Stimulated activated CD4-positive, alpha-beta T cell treated with anti-CD3 and anti-CD28 coated beads, Interleukin-4, amount 100 ng/mL, for 1 hour (primary cell): ENCODE data around the gene GRHL1.
A peak's percentile ranks its signal among the peaks of the same experiment; 100 is the strongest.
"Not testable (repeated sequence)": the region's sequence is repeated elsewhere in the genome, so short reads cannot be mapped to it uniquely, and the experiment has no call there.

ENCODE experiments used
- DNase-seq: peaks from one replicate; pipeline ENCODE4 v3.0.0-alpha.2; 2020

The GRHL1 gene

GRCh38 chr2:9951522-9952285 is at the start of gene GRHL1:
Gene GRHL1 (plus strand): TSS chr2:9951693. CDS start chr2:9951834, 141 bp downstream.
- DNase-seq: peak; percentile 91

GRCh38 chr2:9905413-9905812 is 46.1 kb upstream of the GRHL1 start:
- DNase-seq: no peak

DNA sequence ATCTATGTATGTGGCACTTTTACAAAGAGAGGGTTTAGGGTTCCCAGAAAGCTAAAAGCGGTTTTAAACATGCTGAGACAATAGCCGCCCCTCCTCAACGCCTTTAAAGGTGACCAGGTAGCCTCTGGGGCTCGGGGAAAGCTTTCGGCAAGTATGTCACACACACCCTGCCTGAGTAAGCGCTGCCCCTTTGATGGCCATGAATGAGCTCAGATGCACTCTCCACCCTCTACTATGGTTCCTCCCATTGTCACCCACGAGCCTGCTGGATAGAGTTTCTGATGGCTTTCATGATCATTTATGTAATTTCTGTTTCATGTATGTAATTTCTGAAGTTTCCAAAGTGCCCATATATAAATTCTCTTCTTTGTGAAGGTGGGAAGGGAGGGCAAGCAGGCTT is 44.1 kb upstream of the GRHL1 start:
- DNase-seq: no peak

DNA sequence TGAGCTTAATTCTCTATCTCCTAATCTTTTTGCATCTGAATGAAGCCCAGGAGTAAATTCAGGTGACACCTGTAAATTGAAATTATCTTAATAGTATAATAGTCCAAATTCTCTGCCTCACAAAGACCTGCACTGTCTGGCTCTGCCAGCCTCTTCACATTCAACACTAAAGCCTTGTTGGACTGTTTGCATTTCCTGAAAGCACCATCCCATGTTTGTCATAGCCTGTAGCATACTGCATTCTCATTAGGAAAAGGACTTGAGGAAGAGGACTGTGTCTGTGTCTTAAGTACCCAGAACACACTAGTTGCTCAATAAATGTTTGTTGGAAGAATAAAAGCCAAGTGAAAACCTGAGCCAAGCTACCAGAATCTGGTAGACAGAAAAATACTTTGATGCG is 42.9 kb upstream of the GRHL1 start:
- DNase-seq: no peak

DNA sequence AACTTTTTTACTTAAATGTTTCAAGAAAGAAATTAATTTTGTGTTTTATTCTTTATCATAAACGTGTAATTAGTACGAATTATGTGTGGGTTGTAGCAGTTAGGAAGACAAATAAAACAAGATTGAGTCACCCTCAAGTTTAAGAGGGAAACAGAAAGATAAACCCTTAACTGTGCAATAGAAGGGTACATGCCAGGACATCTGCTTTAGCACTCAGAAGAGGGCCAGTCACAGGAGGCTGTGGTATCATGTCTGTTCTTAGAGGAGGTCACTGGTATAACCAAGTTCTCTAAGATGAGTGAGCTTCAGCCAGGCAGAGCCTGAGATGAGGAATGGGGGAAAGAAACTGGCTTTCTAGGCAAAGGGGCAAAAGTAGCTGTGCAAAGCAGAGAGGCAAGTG is 42.4 kb upstream of the GRHL1 start:
- no peak for DNase-seq

GRCh38 chr2:9910699-9911098 is 40.8 kb upstream of the GRHL1 start:
- no peak for DNase-seq

DNA sequence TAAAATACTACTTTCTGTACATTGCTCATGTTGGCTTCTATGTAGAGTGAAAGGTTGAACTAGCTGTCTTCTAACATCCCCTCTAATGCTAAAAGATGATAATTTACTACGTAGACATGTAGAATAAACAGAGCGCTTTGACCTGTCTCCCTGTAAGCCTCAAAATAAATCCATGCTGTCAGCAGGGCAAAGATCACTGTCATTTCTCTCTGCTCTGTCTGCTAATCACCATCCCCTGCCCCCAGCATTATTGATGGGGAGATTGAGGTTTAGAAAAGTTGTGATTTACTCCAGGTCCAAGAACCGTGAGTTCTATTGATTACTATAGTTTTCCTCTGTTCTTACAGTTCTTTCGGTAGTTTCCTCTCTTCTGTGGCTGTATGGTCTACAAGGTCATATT is 39.0 kb upstream of the GRHL1 start:
- DNase-seq: no peak

GRCh38 chr2:9914384-9915065 is 37.0 kb upstream of the GRHL1 start:
- DNase-seq: peak; percentile 44

- DNase-seq: no peak
Measured at GRCh38 chr2:9918275-9918674, 33.2 kb upstream of the GRHL1 start.

- no peak for DNase-seq
Measured at GRCh38 chr2:9919512-9919911, 32.0 kb upstream of the GRHL1 start.

- DNase-seq: not testable (repeated sequence)
Measured at GRCh38 chr2:9927020-9927419, 24.5 kb upstream of the GRHL1 start.

GRCh38 chr2:9937258-9937657 is 14.2 kb upstream of the GRHL1 start:
- DNase-seq: no peak

DNA sequence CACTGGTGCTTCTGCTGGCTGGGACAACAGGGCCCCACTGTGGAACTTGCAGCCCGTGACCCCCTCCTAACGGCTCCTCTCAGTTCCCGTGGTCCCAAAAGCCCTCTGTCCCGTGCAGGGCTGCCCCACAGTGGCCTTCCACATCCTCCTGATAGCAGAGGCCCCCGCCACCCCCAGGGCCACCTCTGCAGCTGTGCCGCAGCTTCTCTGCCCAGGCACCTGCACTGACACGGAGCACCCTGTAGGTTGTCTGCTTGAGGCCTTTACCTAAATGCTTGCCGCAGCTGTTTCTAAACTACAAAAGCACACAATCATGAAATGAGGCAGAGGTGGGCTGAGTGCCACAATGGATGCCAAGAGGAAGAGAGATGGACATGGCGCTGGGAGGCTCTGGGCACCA is 13.5 kb upstream of the GRHL1 start:
- no peak for DNase-seq

DNA sequence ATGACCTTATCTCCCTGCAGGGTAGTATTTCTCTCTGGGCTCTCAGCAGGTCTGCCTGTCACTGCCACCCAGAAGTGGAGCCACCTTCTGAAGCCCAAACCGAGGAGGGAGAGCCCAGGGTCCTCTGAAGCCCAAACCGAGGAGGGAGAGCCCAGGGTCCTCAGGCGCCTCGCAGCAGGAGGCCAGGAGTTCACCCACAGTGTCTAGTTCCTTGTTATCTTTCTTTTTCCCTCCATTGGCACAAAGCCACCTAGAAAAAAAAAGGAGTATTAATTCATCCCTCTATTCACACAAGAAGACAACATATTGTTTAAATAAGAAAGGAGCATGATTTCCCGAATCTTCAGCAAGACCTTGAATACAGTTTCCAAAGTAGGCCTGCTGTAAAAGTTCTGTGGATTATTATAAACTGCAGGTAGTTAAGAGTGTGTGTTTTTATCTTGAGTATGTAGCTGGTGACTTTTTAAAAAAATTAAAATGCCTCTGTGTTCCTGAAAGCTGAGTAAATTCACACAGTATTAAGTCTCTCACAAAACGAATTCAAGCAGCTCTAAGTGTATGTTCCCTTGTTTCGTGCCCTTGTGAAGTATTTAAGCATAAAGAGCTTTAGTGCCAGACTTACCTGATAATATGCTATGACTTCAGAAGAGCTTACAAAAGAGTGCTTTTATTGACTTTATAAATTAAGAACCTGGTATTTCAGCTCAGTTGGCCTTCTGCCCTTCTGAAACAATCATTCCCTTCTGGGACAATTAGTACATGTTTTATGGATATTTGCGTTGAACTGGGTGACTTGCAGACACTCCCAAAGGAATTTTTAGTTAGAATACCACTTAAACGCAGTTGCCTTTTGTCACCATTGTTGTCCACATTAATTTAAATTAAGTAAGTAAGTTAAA is 11.7 kb upstream of the GRHL1 start:
- no peak for DNase-seq

GRCh38 chr2:9941196-9941995 is 10.1 kb upstream of the GRHL1 start:
- DNase-seq: no peak

GRCh38 chr2:9941996-9942390 is 9.5 kb upstream of the GRHL1 start:
- no peak for DNase-seq

DNA sequence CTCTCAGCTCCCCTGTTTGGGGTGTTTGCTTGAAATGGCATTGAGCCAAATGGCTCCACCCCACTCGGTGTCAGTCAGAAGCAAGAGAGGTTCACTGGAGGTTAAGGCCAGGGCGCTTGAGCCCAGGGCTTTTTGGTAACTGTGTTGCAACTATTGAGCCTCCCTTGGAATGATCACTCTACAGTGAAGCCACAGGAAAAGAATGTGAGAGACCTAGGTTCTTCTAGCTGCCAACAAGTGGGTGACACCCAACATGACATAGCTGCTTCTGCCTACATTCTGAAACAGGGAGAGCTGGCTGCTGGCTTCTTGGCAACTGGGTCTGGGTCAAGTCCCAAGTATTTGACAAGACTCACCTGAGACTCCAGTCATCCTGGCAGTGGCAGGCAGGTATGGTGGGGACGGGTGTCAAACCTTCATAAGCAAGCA is 7.1 kb upstream of the GRHL1 start:
- DNase-seq: no peak

DNA sequence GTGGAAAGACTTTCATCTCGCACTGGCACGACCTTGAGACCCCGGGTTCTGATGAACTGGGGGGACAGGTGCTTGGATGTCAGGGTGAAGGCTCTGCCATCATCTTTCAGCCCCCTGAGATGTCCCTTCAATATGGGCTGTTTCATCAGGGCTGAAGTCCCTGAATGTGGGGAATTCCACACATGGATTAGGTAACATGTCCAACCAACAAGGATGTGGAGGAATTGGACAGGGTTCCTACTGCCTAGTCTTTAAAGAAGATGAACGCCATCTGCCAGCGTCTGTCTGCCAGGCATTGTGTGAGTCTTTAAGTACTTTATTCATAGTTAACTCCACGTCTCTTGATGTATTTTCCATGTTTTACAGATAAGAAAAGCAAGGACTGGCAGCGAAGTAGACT is 5.9 kb upstream of the GRHL1 start:
- DNase-seq: no peak

DNA sequence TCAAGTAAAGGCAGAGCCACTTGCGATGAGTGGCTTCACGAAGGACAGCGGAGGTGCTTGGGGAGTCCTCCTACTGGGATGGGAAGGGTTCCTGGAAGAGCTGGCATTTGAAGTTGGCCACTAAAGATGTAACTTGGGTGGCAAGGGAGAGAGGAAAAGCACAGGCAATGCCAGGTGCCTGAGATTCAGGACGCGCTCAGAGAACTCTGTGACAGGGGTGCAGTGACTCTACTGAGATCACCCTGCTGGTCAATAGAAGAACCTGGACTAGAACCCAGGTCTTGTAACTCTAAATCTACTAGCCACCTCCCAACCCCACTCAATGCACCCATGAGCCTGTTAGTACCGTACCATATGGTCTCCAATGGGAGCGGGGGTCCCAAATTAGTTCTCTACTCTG is 5.4 kb upstream of the GRHL1 start:
- no peak for DNase-seq

DNA sequence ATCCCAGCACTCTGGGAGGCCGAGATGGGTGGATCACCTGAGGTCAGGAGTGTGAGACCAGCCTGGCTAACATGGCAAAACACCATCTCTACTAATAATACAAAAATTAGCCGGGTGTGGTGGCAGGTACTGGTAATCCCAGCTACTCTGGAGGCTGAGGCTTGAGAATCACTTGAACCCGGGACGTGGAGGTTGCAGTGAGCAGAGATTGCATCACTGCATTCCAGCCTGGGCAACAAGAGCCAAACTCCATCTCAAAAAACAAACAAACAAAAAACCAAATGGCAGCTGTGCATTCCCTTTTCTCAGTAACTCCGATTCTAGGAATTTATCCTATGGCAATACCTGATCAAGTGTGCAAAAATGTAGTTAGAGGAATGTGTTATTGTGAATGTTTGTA is 4.7 kb upstream of the GRHL1 start:
- no peak for DNase-seq

DNA sequence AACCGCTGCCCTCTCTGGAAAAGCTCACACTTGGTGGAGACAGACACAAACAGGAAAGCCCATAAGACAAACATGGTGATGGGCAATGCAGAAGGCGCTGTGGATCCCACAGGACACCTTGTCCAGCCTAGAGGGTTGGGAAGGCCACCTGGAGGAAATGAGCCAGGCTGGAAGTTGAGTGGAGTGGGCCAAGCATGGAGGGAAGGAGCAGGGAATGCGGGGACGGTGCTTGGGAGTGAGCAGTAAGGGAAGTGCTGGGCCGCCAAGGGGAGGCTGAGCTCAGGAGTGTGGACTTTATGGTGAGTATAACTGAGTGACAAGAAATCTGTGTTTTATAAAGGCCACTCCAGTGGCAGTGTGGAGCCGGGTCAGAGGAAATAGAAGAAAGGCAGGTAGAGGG is 2.8 kb upstream of the GRHL1 start:
- no peak for DNase-seq

- DNase-seq: no peak
Measured at GRCh38 chr2:9949239-9949991, 2.1 kb upstream of the GRHL1 start.
